Stimulated activated CD8-positive, alpha-beta memory T cell treated with anti-CD3 and anti-CD28 coated beads, Interleukin-7, amount 100 ng/mL, for 1 hour (primary cell): ENCODE measurements around the gene EMSY.

ENCODE experiments used
- DNase-seq, 2 donors: peaks; one replicate each; pipeline ENCODE4 v3.0.0-alpha.2; 2020; ENCODE audit warnings: low read depth in 2 of 2

The EMSY gene

GRCh38 chr11:76455331-76455730 is 10.5 kb downstream of the EMSY start:
- DNase-seq: no peak

GRCh38 chr11:76455931-76456330 is 11.1 kb downstream of the EMSY start:
- no peak for DNase-seq

- DNase-seq: no peak
Measured at GRCh38 chr11:76456571-76456970, 11.8 kb downstream of the EMSY start.

- no peak for DNase-seq
Measured at GRCh38 chr11:76459299-76459698, 14.5 kb downstream of the EMSY start.

- DNase-seq: no peak
Measured at GRCh38 chr11:76459846-76460245, 15.0 kb downstream of the EMSY start.

GRCh38 chr11:76462317-76462716 is 17.5 kb downstream of the EMSY start:
- no peak for DNase-seq

- DNase-seq: no peak
Measured at GRCh38 chr11:76465701-76466100, 20.9 kb downstream of the EMSY start.

- no peak for DNase-seq
Measured at GRCh38 chr11:76466666-76467065, 21.8 kb downstream of the EMSY start.

GRCh38 chr11:76469141-76469540 is 24.3 kb downstream of the EMSY start:
- DNase-seq: no peak

GRCh38 chr11:76471382-76471781 is 26.6 kb downstream of the EMSY start:
- no peak for DNase-seq

GRCh38 chr11:76480241-76480640 is 35.4 kb downstream of the EMSY start:
- DNase-seq: no peak

- no peak for DNase-seq
Measured at GRCh38 chr11:76491644-76492043, 46.8 kb downstream of the EMSY start.

GRCh38 chr11:76493040-76493439 is 48.2 kb downstream of the EMSY start:
- DNase-seq: no peak

GRCh38 chr11:76493626-76494539 is 49.1 kb downstream of the EMSY start:
- no peak for DNase-seq

- no peak for DNase-seq
Measured at GRCh38 chr11:76495019-76495418, 50.2 kb downstream of the EMSY start.

GRCh38 chr11:76496174-76496573 is 51.4 kb downstream of the EMSY start:
- no peak for DNase-seq

- DNase-seq: no peak
Measured at GRCh38 chr11:76501526-76502202, 56.8 kb downstream of the EMSY start.

- no peak for DNase-seq
Measured at GRCh38 chr11:76506833-76507232, 62.0 kb downstream of the EMSY start.

- no peak for DNase-seq
Measured at GRCh38 chr11:76510060-76511047, 65.5 kb downstream of the EMSY start.

GRCh38 chr11:76512851-76513653 is 68.2 kb downstream of the EMSY start:
- DNase-seq: no peak

- no peak for DNase-seq
Measured at GRCh38 chr11:76513654-76514034, 68.8 kb downstream of the EMSY start.
